HG02763 (cell line): ENCODE measurements around the gene WRAP73.

Experiments
- ATAC-seq: cut with Tn5 transposase; IDR thresholded peaks from one replicate; pipeline ENCODE4 v1.9.1; 2021; ENCODE audit warnings: mild to moderate bottlenecking, moderate library complexity; ENCODE audit not compliant: unreplicated experiment

Gene WRAP73

GRCh38 chr1:3581296-3582036 is 68.4 kb downstream of the WRAP73 start:
- no peak for ATAC-seq
